Activated CD8-positive, alpha-beta memory T cell treated with anti-CD3 and anti-CD28 coated beads, Interleukin-2, amount 50 U/mL, for 24 hours (primary cell): ENCODE measurements around the gene GAS2.
"Not testable (repeated sequence)": the region's sequence is repeated elsewhere in the genome, so short reads cannot be mapped to it uniquely, and the experiment has no call there.

ENCODE experiments used
- DNase-seq: peaks from one replicate; pipeline ENCODE4 v3.0.0-alpha.2; 2020; ENCODE audit errors: extremely low read depth

GAS2 gene

GRCh38 chr11:22666325-22666687, at the start of gene GAS2:
Gene GAS2, plus strand, starts transcription at chr11:22666611. Its CDS starts 8,259 bp downstream, at chr11:22674870.
- no peak for DNase-seq

- no peak for DNase-seq
These were observed 48.5 kb upstream of the GAS2 start for GRCh38 chr11:22617868-22618267.

- DNase-seq: peak; percentile 42
These were observed 41.5 kb upstream of the GAS2 start for GRCh38 chr11:22624742-22625447.

- peak; percentile 92 for DNase-seq
These were observed 40.7 kb upstream of the GAS2 start, which contains the start of gene FANCF for GRCh38 chr11:22625448-22626287. Gene FANCF, minus strand, starts transcription at chr11:22625823. Its CDS starts 13 bp downstream, at chr11:22625810.

GRCh38 chr11:22626573-22627239, 39.7 kb upstream of the GAS2 start:
- no peak for DNase-seq

- DNase-seq: no peak
These were observed 39.0 kb upstream of the GAS2 start for GRCh38 chr11:22627421-22627820.

- no peak for DNase-seq
These were observed 33.0 kb upstream of the GAS2 start for GRCh38 chr11:22633354-22633902.

GRCh38 chr11:22634897-22635629, 31.3 kb upstream of the GAS2 start:
- DNase-seq: no peak

- DNase-seq: no peak
These were observed 30.7 kb upstream of the GAS2 start for GRCh38 chr11:22635689-22636088.

- DNase-seq: no peak
These were observed 25.5 kb upstream of the GAS2 start for GRCh38 chr11:22640862-22641261.

GRCh38 chr11:22641559-22641958, 24.9 kb upstream of the GAS2 start:
- DNase-seq: no peak

GRCh38 chr11:22652346-22652745, 14.1 kb upstream of the GAS2 start:
- DNase-seq: not testable (repeated sequence)

- no peak for DNase-seq
These were observed 10.3 kb upstream of the GAS2 start for GRCh38 chr11:22656130-22656529.

GRCh38 chr11:22657101-22657694, 9.2 kb upstream of the GAS2 start:
- no peak for DNase-seq

- no peak for DNase-seq
These were observed 6.6 kb upstream of the GAS2 start for GRCh38 chr11:22659783-22660182.

- DNase-seq: no peak
These were observed 453 bp downstream of the GAS2 start for GRCh38 chr11:22666688-22667439.

- no peak for DNase-seq
These were observed 1.8 kb downstream of the GAS2 start for GRCh38 chr11:22668005-22668796.

GRCh38 chr11:22669368-22669767, 3.0 kb downstream of the GAS2 start:
- no peak for DNase-seq

GRCh38 chr11:22670830-22671229, 4.4 kb downstream of the GAS2 start:
- DNase-seq: no peak

GRCh38 chr11:22671751-22672150, 5.3 kb downstream of the GAS2 start:
- no peak for DNase-seq
